Gastroesophageal sphincter (tissue), 4 donors: ENCODE results near the gene UBAP1L. TPM values are rescaled to one million over a fixed set of nuclear protein-coding genes. Genes with fewer than 3 reads are reported as not detected.

Source experiments
- ATAC-seq: fragments of 150-250 bp; one replicate; pipeline ENCODE4 v1.9.1; 2016; ENCODE audit warnings: mild to moderate bottlenecking, moderate library complexity
- H3K27ac ChIP-seq, 4 donors: fragments of 200-600 bp; sonication (generic) in 3 of 4; 1 replicate in 3 of 4; 2 replicates in 1 of 4; pipeline ENCODE4 v1.5.1; 2016 to 2019
- H3K27me3 ChIP-seq: fragments of 200-600 bp; sonication (generic); one replicate; pipeline ENCODE4 v1.5.1; 2019
- H3K36me3 ChIP-seq, 2 donors: fragments of 200-600 bp; sonication (generic); one replicate each; pipeline ENCODE4 v1.5.1; 2019; ENCODE audit warnings: control low read depth in 1 of 2
- H3K4me1 ChIP-seq, 3 donors: fragments of 200-600 bp; sonication (generic); 1 replicate in 2 of 3; 2 replicates in 1 of 3; pipeline ENCODE4 v1.5.1; 2016 to 2019; ENCODE audit warnings: control low read depth in 2 of 3
- H3K4me3 ChIP-seq, 2 donors: fragments of 200-600 bp; sonication (generic); one replicate each; pipeline ENCODE4 v1.5.1; 2019; ENCODE audit warnings: mild to moderate bottlenecking in 1 of 2, moderate library complexity in 1 of 2
- H3K9me3 ChIP-seq, 3 donors: fragments of 200-600 bp; sonication (generic); one replicate each; pipeline ENCODE4 v1.5.1; 2017 to 2019; ENCODE audit warnings: control low read depth in 2 of 3
- EP300 ChIP-seq: sonication (generic); formaldehyde crosslinking; IDR thresholded peaks from one replicate; pipeline ENCODE4 v1.6.1; 2017; ENCODE audit warnings: antibody characterized with exemption, mild to moderate bottlenecking
- POLR2A ChIP-seq, 2 donors: fragments of 450-650 bp; IDR thresholded peaks; one replicate each; pipeline ENCODE4 v1.6.1; 2017; ENCODE audit warnings: antibody characterized with exemption in 2 of 2, mild to moderate bottlenecking in 2 of 2, moderate library complexity in 1 of 2
- POLR2AphosphoS5 ChIP-seq: sonication (generic); formaldehyde crosslinking; IDR thresholded peaks from one replicate; pipeline ENCODE4 v1.6.1; 2017; ENCODE audit warnings: antibody characterized with exemption
- WGBS, 2 donors: methylation state at CpG; one replicate each; pipeline ENCODE4 v1.1.5; 2018; ENCODE audit warnings: low coverage in 1 of 2; 5-methylcytosine and 5-hydroxymethylcytosine counted together
- total RNA-seq, 4 donors: library from RNA; depleted of rRNA; stranded (reverse); fragments of >200 nt; gene quantifications; one replicate each; pipeline ENCODE4 v1.1.0, GENCODE V29; 2016
- TF ChIP-seq, protein P1 (sequence below), 4 experiments: fragments of 200-600 bp in 2 of 4; fragments of 450-650 bp in 2 of 4; sonication (generic) in 1 of 4; IDR thresholded peaks; one replicate each; pipeline ENCODE4 v1.5.1; 2017 to 2019; ENCODE audit warnings: antibody characterized with exemption in 4 of 4, mild to moderate bottlenecking in 2 of 4, moderate library complexity in 2 of 4

Gene UBAP1L
- total RNA-seq, 4 donors from 2014 or later: 0.12 to 7.5 (median 3.0) TPM

DNA sequence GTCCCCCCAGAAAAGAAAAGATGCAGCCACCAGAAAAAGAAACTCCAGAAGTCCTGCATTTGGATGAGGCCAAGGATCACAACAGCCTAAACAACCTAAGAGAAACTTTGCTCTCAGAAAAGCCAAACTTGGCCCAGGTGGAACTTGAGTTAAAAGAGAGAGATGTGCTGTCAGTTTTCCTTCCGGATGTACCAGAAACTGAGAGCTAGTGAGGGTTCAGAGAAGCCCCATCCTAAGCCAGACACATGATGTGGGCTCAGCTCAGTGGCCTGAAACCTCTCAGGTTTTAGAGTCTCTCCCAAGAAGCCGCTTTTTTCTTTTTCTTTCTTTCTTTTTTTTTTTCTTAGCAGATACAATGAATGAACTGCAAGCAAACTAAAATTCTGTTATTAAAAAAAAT, 62.0 kb downstream of the UBAP1L start:
- H3K4me3 ChIP-seq: no peak overlapping the region
- peaks cover 0 to 70% of the 10 kb centered on the region in 2 donors for H3K36me3 ChIP-seq
- ATAC-seq: no peak
- H3K9me3 ChIP-seq: no peaks in the 10 kb centered on the region
- 55 to 70% methylated on average over 2 of the region's 2 CpGs for WGBS, 2 donors
- peak overlapping the region in 2 of 4 donors; percentile 24 to 95 for H3K27ac ChIP-seq
- TF ChIP-seq POLR2A (IDR thresholded peaks at IDR 0.05): no peak
- TF ChIP-seq EP300: no peak
- no peak for TF ChIP-seq POLR2AphosphoS5
- TF ChIP-seq, protein P1, sequence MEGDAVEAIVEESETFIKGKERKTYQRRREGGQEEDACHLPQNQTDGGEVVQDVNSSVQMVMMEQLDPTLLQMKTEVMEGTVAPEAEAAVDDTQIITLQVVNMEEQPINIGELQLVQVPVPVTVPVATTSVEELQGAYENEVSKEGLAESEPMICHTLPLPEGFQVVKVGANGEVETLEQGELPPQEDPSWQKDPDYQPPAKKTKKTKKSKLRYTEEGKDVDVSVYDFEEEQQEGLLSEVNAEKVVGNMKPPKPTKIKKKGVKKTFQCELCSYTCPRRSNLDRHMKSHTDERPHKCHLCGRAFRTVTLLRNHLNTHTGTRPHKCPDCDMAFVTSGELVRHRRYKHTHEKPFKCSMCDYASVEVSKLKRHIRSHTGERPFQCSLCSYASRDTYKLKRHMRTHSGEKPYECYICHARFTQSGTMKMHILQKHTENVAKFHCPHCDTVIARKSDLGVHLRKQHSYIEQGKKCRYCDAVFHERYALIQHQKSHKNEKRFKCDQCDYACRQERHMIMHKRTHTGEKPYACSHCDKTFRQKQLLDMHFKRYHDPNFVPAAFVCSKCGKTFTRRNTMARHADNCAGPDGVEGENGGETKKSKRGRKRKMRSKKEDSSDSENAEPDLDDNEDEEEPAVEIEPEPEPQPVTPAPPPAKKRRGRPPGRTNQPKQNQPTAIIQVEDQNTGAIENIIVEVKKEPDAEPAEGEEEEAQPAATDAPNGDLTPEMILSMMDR (IDR thresholded peaks at IDR 0.05): no peak
- H3K27me3 ChIP-seq: no peaks in the 10 kb centered on the region
- peaks cover 0 to 74% (median 26%) of the 10 kb centered on the region in 3 donors for H3K4me1 ChIP-seq

DNA sequence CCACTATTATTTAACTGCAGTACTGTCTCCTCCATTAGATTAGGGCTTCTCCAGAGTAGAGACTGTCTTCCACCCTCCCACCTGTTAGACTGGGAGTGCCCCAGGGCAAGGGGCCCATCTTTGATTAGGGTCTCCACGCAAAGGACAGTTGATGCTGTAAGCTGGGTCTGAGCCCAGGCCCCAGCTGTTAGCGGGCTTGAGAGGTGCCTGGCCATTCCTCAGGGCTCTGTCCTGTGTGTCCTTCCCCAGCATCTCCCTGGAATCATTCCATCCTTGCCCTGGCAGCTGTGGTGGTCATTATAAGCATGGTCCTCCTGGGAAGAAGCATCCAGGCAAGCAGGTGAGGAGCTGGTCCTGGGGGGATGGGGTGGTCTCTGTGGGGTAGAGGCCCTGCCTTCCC, 63.7 kb downstream of the UBAP1L start:
- Histone ChIP-seq H3K9me3 (no peaks in the 10 kb centered on the region), H3K36me3 (peaks cover 0 to 53% of the 10 kb centered on the region in 2 donors), H3K27me3 (no peaks in the 10 kb centered on the region), H3K27ac (peak overlapping the region in 3 of 4 donors; percentile 53 to 95 (median 61)), H3K4me3 (no peak overlapping the region), H3K4me1 (peaks cover 0 to 60% (median 26%) of the 10 kb centered on the region in 3 donors)
- ATAC-seq: no peak
- no peak for TF ChIP-seq POLR2A (IDR thresholded peaks at IDR 0.05)
- TF ChIP-seq, protein P1 (IDR thresholded peaks at IDR 0.05): no peak
- no peak for TF ChIP-seq EP300
- TF ChIP-seq POLR2AphosphoS5: no peak
- 60% methylated on average over 1 of the region's 2 CpGs; no CpG with 5 or more reads in 1 of the 2 donors for WGBS, 2 donors

DNA sequence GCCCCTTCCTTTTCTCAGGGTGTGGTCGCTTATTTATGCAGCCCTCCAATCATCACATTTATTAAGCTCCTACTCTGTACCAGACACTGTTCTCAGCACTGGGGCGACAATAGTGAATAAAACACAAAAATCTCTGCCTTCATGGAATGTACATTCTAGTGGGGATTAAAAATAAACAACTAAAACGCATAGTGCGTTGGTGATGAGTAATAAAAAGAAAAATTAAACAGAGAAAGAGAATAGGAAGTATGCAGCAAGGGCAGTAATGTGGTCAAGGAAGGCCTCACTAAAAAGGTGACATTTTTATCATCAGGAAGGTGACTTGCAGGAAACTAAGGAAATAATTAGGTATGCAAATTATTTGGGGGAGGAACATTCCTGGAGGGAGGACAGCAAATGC, 64.7 kb downstream of the UBAP1L start:
- Histone ChIP-seq H3K4me3 (no peak overlapping the region), H3K36me3 (peaks cover 0 to 44% of the 10 kb centered on the region in 2 donors), H3K27ac (peak overlapping the region in 3 of 4 donors; percentile 53 to 95 (median 64)), H3K27me3 (no peaks in the 10 kb centered on the region), H3K4me1 (peaks cover 0 to 54% (median 18%) of the 10 kb centered on the region in 3 donors), H3K9me3 (no peaks in the 10 kb centered on the region)
- 16 to 23% methylated on average over 4 of the region's 4 CpGs for WGBS, 2 donors
- ATAC-seq: no peak
- no peak for TF ChIP-seq POLR2A (IDR thresholded peaks at IDR 0.05)
- no peak for TF ChIP-seq EP300
- TF ChIP-seq, protein P1 (IDR thresholded peaks at IDR 0.05): no peak

DNA sequence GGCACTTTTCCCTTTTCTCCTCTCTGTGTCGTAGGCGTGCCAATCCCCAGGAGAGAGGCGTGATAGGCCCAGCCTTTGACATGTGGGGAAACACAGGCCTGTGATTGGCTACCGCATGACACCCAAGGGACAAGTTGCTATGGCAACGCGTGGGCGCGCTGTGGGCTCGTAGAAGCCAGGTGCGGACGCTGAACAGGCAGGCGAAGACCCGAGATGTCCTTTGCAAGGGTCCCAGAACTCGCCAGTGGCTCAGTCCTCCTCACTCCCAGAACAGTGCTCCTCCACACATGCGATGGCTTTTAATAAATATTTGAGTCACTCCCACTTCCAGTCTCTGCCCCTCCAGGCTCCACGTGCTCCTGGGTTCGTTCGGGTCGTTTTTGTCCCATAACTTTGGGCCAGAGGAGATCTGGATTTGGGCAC, 65.6 kb downstream of the UBAP1L start:
- no peaks in the 10 kb centered on the region for H3K27me3 ChIP-seq
- H3K4me3 ChIP-seq: peak overlapping the region in 1 of 2 donors; percentile 26
- ATAC-seq: peak; percentile 81
- H3K4me1 ChIP-seq: peaks cover 0 to 51% (median 13%) of the 10 kb centered on the region in 3 donors
- no peaks in the 10 kb centered on the region for H3K9me3 ChIP-seq
- WGBS, 2 donors: 23 to 41% methylated on average over 8 to 12 of the region's 19 CpGs
- H3K27ac ChIP-seq: peak overlapping the region in 3 of 4 donors; percentile 53 to 95 (median 64)
- H3K36me3 ChIP-seq: peaks cover 0 to 41% of the 10 kb centered on the region in 2 donors
- TF ChIP-seq EP300: no peak
- TF ChIP-seq, protein P1 (IDR thresholded peaks at IDR 0.05): no peak
- TF ChIP-seq POLR2AphosphoS5: no peak
- TF ChIP-seq POLR2A (IDR thresholded peaks at IDR 0.05): no peak

DNA sequence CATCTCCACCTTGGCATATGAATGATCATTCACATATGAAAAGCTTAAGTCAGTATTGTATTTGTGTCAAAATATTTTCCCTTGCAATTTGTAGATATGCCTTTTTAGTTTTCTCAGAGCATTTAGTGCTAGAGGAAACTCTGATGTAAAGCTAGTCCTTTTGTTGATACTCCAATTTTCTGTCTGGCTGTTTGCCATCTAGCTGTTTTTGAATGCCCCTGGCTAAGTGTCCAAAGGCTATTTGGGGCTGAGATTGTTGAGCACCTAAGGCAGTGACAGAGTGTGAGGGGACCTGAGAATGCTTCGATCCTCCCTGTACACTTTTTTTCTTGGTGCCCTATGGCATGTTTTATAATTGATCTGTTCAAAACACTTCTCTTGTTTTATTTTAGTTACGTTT, 66.8 kb downstream of the UBAP1L start:
- peak overlapping the region in 3 of 4 donors; percentile 35 to 53 (median 52) for H3K27ac ChIP-seq
- no peaks in the 10 kb centered on the region for H3K9me3 ChIP-seq
- TF ChIP-seq EP300 (no peak), POLR2A (IDR thresholded peaks at IDR 0.05) (no peak), POLR2AphosphoS5 (no peak)
- TF ChIP-seq, protein P1 (IDR thresholded peaks at IDR 0.05): no peak
- peaks cover 0 to 55% (median 12%) of the 10 kb centered on the region in 3 donors for H3K4me1 ChIP-seq
- WGBS, 2 donors: 33 to 60% methylated on average over 1 to 2 of the region's 2 CpGs
- no peaks in the 10 kb centered on the region for H3K27me3 ChIP-seq
- no peak for ATAC-seq
- H3K4me3 ChIP-seq: no peak overlapping the region
- peaks cover 0 to 29% of the 10 kb centered on the region in 2 donors for H3K36me3 ChIP-seq
